Epithelial cell of proximal tubule (primary cell): ENCODE data around the gene MBD3L2. TPM values are rescaled to one million over a fixed set of nuclear protein-coding genes. Genes with fewer than 3 reads are reported as not detected.
"Not testable (repeated sequence)": the region's sequence is repeated elsewhere in the genome, so short reads cannot be mapped to it uniquely, and the experiment has no call there.

Source experiments
- DNase-seq: peaks from one replicate; pipeline ENCODE4 v3.0.0-alpha.2; 2011; ENCODE audit warnings: low read depth
- H3K4me3 ChIP-seq: 2 replicates; pipeline ENCODE4 v1.5.1; 2011; ENCODE audit warnings: low read depth, mild to moderate bottlenecking, low read length
- CTCF ChIP-seq: conservative IDR thresholded peaks from 2 replicates; pipeline ENCODE4 v1.5.1; 2012; ENCODE audit warnings: low read depth, mild to moderate bottlenecking, low read length
- total RNA-seq: library from RNA; depleted of rRNA; stranded (reverse); fragments of >200 nt; gene quantifications from 2 replicates; pipeline ENCODE4 v1.2.3, GENCODE V29; 2015

Gene MBD3L2
- total RNA-seq, 1 donor from 2014 or later: not detected

GRCh38 chr19:7063339-7063738 is 14.2 kb downstream of the MBD3L2 start:
- no peak overlapping the region for H3K4me3 ChIP-seq
- no peak for TF ChIP-seq CTCF
- no peak for DNase-seq

GRCh38 chr19:7063764-7064418 is 14.8 kb downstream of the MBD3L2 start:
- no peak overlapping the region for H3K4me3 ChIP-seq
- DNase-seq: no peak
- TF ChIP-seq CTCF: no peak

GRCh38 chr19:7067122-7067521 is 18.0 kb downstream of the MBD3L2 start:
- TF ChIP-seq CTCF: peak; percentile 35
- DNase-seq, H3K4me3 ChIP-seq: not testable (repeated sequence)

GRCh38 chr19:7067716-7068115 is 18.6 kb downstream of the MBD3L2 start:
- TF ChIP-seq CTCF: no peak
- no peak for DNase-seq
- no peak overlapping the region for H3K4me3 ChIP-seq

- no peak for TF ChIP-seq CTCF
- DNase-seq: no peak
- H3K4me3 ChIP-seq: peak overlapping the region; percentile 27
These were observed 19.5 kb downstream of the MBD3L2 start for GRCh38 chr19:7068599-7068998.

- peak; percentile 68 for DNase-seq
- TF ChIP-seq CTCF: no peak
- H3K4me3 ChIP-seq: peak within 1 kb of the TSS; percentile 74
These were observed 20.2 kb downstream of the MBD3L2 start, which contains the start of gene ZNF557 for GRCh38 chr19:7069042-7069903. Gene ZNF557 (plus strand): TSS chr19:7069703. CDS start chr19:7075075, 5,372 bp downstream.

- TF ChIP-seq CTCF: no peak
- DNase-seq: no peak
- H3K4me3 ChIP-seq: peak overlapping the region; percentile 74
These were observed 20.7 kb downstream of the MBD3L2 start for GRCh38 chr19:7069904-7070226.
